ENCODE data around the gene GAREM1.
"Not testable (repeated sequence)": the region's sequence is repeated elsewhere in the genome, so short reads cannot be mapped to it uniquely, and the experiment has no call there.

The GAREM1 gene

GRCh38 chr18:32297579-32298170, 173.0 kb downstream of the GAREM1 start:
- DNase-seq (ENCODE audit: extremely low read depth in 1 of 2, low read depth in 1 of 2), result no peak

DNA sequence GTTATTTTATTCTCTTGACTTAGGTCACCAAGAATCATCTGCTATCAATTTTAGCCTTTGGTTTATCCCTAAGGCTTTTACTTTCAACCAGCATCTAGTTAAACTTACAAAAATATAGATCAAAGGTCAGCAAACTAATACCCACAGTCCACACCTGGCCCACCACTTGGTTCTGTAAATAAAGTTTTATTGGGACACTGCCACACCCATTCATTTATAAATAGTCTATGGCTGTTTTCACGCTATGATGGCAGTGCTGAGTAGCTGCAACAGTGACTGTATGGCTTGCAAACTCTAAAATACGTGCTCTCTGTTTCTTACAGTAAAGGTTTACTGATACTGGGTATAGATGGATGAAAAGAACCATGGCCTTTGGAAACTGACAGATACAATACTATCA, 173.8 kb downstream of the GAREM1 start:
- DNase-seq (ENCODE audit: extremely low read depth in 1 of 2, low read depth in 1 of 2), result no peak

- DNase-seq (ENCODE audit: extremely low read depth in 1 of 2, low read depth in 1 of 2), result no peak
These were observed 175.1 kb downstream of the GAREM1 start for GRCh38 chr18:32295604-32296003.

DNA sequence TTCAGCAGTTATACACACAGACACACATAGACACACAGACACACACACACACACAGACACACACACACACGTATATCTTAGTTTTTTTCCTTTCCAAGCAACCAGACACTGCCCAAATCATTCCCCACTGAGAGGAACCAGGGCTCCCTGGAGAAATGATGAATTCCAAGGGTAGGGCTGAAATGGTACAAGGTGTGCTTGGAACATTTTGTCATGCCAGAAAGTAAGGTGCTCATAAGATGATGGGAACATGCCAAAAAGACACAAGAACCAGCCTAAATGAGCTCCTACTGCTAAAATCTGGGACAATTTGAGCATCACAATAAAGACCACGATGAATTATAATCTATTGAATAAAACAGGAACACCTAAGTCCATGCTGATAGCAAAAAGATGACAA, 177.6 kb downstream of the GAREM1 start:
- no peak for DNase-seq (ENCODE audit: extremely low read depth in 1 of 2, low read depth in 1 of 2)

DNA sequence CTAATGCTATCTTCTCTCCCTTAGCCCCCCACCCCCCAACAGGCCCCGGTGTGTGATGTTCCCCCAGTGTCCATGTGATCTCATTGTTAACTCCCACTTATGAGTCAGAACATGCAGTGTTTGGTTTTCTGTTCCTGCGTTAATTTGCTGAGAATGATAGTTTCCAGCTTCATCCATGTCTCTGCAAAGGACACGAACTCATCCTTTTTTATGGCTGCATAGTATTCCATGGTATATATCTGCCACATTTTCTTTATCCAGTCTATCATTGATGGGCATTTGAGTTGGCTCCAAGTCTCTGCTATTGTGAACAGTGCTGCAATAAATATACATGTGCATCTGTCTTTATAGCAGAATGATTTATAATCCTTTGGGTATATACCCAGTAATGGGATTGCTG, 179.1 kb downstream of the GAREM1 start:
- DNase-seq (ENCODE audit: extremely low read depth in 1 of 2, low read depth in 1 of 2), result not testable (repeated sequence)

DNA sequence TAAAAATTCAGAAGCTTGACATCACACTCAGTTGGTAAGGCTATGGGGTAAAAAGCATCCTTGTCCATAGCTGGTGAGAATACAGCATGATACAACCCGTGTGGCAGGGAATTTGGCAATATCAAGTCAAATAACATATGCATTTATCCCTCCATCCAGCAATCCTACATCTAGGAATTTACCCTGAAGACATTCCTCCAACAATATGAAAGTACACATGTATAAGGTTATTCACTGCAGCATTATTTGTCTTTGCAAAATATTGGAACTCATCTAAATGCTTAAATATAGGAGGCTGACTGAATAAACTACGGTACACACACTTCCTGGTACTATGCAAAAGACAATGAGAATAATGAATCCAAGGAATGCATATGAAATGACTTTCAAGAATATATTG, 179.9 kb downstream of the GAREM1 start:
- DNase-seq (ENCODE audit: extremely low read depth in 1 of 2, low read depth in 1 of 2), result no peak

DNA sequence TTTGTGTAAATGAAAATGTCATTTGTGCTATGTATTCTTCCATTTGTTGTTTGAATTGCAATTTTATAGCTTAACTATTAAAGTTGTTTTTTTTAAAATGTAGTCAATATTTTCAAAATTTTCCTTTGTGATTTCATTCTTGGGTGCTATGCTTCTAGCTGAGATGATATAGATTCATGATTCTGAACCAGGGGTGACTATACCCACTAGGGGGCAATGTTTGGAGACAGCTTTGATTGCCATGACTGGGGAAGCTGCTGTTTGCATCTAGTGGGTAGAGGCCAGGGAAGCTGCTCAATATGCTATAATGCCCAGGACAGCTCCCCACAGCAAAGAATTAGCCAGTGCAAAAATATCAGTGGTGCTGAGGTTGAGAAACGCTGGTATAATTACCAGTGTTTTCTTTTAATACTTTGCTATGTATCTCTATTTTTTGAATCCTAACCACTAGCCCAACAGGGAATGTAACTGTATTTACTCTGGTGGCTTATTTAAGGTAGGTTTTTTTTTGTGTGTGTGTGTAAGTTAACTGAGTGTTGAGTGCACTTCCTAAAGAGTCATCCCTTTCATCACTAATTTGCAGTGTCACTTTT, 181.1 kb downstream of the GAREM1 start:
- DNase-seq (ENCODE audit: extremely low read depth in 1 of 2, low read depth in 1 of 2), result no peak

DNA sequence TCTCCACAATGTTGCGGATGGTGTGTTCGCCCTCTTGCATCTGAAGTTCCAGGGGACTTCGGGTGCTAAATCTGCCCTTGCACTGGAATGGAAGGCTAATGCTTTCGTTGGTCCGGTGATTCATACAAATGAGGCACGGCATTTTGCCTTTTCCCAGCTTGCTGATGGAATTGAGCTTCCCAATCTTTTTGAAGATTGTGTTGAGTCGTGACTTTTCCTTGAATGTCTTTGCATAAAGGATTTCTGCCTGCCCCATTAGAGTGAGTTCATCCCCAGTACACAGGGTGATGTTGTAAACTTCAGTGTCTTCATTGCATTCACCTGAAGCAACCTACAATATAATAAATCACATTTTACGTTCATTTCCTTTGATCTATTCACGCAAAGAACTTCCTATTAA, 182.8 kb downstream of the GAREM1 start:
- no peak for DNase-seq (ENCODE audit: extremely low read depth in 1 of 2, low read depth in 1 of 2)

- no peak for DNase-seq (ENCODE audit: extremely low read depth in 1 of 2, low read depth in 1 of 2)
These were observed 183.4 kb downstream of the GAREM1 start for GRCh38 chr18:32287249-32287648.

- DNase-seq (ENCODE audit: extremely low read depth in 1 of 2, low read depth in 1 of 2), result no peak
These were observed 183.9 kb downstream of the GAREM1 start for GRCh38 chr18:32286749-32287148.

DNA sequence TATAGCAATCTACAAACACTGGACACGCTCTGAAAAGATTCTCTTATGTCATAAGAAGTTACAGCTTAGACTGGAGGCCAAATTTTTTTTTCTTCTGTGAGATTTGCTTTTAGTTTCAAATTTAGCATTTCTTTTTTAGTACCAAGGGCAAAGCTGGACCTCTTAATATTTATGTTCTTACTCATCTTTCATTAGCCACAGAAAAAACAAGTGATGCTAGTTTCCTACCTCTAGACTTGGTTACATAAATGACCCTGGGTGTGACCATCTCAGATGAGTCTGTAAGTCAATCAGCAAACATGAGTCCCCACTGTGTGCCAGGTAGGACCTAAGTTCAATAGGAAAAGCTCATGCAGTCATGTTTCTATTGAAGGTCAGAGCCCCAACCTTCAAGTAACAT, 186.4 kb downstream of the GAREM1 start:
- DNase-seq (ENCODE audit: extremely low read depth in 1 of 2, low read depth in 1 of 2), result no peak

- no peak for DNase-seq (ENCODE audit: extremely low read depth in 1 of 2, low read depth in 1 of 2)
These were observed 189.8 kb downstream of the GAREM1 start for GRCh38 chr18:32280911-32281310.

DNA sequence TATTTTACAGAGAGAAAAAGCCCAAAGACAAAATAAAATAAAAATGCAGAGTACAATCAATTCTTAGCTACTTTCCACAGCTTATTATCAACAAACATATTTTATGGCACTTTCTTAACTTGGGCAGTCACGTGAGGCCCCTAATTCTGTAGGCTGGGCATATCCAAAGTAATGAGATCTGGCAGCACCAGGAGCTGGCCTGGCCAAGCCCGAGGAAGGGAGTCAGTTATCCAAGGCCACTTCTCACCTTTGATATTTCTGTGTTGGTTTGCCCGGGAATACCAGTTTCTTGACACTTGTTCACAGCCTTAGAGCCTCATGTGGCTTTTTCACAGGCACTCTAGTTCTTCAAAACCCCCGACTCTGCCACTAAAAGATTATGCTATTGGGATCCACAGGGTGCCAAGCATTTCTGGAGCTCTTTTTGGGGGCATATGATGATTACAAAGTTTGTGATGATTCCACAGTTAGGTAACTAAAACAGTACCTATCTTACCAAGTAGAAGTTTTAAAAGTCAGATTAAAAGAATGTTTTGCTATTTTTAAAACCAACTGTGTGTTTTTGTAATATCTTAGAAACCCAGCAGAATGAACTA, 190.4 kb downstream of the GAREM1 start:
- DNase-seq (ENCODE audit: extremely low read depth in 1 of 2, low read depth in 1 of 2), result no peak

GRCh38 chr18:32278177-32278799, 192.4 kb downstream of the GAREM1 start:
- DNase-seq (ENCODE audit: extremely low read depth in 1 of 2, low read depth in 1 of 2), result no peak

DNA sequence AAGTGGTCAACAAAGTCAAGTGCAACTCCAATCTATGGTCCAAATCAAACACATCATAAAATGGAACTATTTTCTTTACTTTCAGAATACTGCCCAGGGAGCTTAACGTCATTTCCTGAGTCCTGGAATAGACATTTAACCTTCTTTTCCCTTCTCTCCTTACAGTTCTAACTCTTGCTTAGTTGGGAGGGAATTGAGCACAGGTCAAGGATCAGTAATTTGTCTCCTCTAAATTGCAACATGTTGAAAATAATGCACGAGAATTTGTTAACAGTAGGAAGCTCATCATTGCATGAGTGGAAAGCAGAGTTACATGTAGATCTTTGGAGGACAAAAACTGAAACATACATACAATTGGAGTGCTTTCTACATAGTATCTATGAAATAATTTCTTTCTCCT, 193.1 kb downstream of the GAREM1 start:
- no peak for DNase-seq (ENCODE audit: extremely low read depth in 1 of 2, low read depth in 1 of 2)

DNA sequence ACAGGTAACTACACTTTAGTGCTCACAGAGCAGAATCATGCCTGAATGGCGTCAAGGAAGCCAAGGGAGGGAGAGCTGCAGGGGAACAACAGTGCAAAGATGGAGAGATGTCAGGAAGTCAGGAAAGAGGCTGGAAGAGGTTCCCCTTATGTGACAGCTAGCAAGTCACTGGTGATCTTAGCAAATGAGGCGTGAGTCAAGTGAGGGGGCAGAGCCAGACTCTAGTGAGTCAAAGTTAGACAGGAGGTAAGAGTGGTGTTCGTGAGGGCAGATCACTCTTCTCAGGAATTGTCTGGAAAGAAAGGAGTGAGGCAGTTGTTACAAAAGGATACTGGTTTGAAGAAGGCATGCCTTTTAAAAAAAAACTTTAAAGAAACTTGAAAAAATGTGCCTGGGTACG, 193.8 kb downstream of the GAREM1 start:
- no peak for DNase-seq (ENCODE audit: extremely low read depth in 1 of 2, low read depth in 1 of 2)

- DNase-seq (ENCODE audit: extremely low read depth in 1 of 2, low read depth in 1 of 2), result no peak
These were observed 194.4 kb downstream of the GAREM1 start for GRCh38 chr18:32276256-32276655.

- DNase-seq (ENCODE audit: extremely low read depth in 1 of 2, low read depth in 1 of 2), result no peak
These were observed 195.5 kb downstream of the GAREM1 start for GRCh38 chr18:32275221-32275620.

- DNase-seq (ENCODE audit: extremely low read depth in 1 of 2, low read depth in 1 of 2), result no peak
These were observed 196.4 kb downstream of the GAREM1 start for GRCh38 chr18:32274307-32274706.

- DNase-seq (ENCODE audit: extremely low read depth in 1 of 2, low read depth in 1 of 2), result no peak
These were observed 198.9 kb downstream of the GAREM1 start for GRCh38 chr18:32271672-32272208.

- no peak for DNase-seq (ENCODE audit: extremely low read depth in 1 of 2, low read depth in 1 of 2)
These were observed 200.3 kb downstream of the GAREM1 start for GRCh38 chr18:32270341-32270740.

- no peak for DNase-seq (ENCODE audit: extremely low read depth in 1 of 2, low read depth in 1 of 2)
These were observed 203.2 kb downstream of the GAREM1 start for GRCh38 chr18:32267463-32267862.
